ENCODE measurements around the gene P2RY8. TPM values are rescaled to one million over a fixed set of nuclear protein-coding genes. Genes with fewer than 3 reads are reported as not detected.

Gene P2RY8
- total and polyA plus RNA-seq, 2 of the 4 experiments (the other 2 are of a cell fraction) = not detected

DNA sequence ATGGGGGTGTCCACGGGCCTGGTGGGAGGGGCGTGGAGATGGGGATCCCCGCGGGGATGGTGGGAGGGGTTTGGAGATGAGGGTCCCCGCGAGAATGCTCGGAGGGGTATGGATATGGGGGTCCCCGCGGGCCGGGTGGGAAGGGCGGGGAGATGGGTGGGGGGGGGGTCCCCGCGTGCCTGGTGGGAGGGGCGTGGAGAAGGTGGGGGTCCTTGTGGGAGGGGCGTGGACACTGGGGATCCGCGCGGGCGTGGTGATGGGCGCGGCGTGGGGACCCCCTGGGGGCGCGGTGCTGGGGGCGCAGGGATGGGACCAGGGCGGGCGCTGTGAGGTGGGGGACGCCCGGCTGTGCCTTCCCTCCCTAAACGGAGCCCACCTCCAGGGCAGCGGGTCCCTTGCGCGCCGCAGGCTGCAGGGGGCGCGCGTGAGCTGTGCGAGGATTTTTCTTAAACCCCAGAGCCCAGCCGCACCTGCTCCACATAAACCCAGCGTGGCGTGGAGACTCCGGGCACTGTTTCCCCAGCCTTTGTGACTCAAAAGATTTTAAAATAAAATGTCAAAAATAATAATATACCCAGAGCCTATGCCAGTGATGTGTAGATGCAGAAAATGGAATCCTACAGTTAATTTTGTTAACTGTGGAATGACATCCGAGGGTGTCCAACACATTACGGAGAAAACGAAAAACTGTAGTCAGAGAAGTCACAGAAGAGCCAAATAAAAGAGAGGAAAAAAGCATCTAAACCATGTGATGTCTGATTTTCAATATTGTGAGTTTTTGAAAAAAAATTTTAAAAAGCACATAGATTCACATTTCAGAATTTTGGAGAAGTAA is 82.8 kb downstream of the P2RY8 start:
- no CpG with 5 or more reads among the region's 45 CpGs for WGBS, 2 experiments (ENCODE audit: extremely low coverage in 2 of 2, insufficient read length in 1 of 2)
- ATAC-seq (ENCODE audit: low read depth) = peak; percentile 11
- no peak for TF ChIP-seq CHD1 (IDR thresholded peaks at IDR 0.05; ENCODE audit: low read depth, low read length)
- no peak for TF ChIP-seq FOS (IDR thresholded peaks at IDR 0.05; ENCODE audit: low read depth, low read length)
- TF ChIP-seq RAD21 (IDR thresholded peaks at IDR 0.05; ENCODE audit: low read length) = peak; percentile 85
- TF ChIP-seq NFE2L2 (IDR thresholded peaks at IDR 0.05; ENCODE audit: low read depth, low read length) = no peak
- peak; percentile 72; the same call in 1 of the 2 replicates for TF ChIP-seq MAZ (IDR thresholded peaks at IDR 0.05; ENCODE audit: borderline replicate concordance, low read depth, low read length)
- TF ChIP-seq, protein P1, sequence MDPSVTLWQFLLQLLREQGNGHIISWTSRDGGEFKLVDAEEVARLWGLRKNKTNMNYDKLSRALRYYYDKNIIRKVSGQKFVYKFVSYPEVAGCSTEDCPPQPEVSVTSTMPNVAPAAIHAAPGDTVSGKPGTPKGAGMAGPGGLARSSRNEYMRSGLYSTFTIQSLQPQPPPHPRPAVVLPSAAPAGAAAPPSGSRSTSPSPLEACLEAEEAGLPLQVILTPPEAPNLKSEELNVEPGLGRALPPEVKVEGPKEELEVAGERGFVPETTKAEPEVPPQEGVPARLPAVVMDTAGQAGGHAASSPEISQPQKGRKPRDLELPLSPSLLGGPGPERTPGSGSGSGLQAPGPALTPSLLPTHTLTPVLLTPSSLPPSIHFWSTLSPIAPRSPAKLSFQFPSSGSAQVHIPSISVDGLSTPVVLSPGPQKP (IDR thresholded peaks at IDR 0.05; ENCODE audit: borderline replicate concordance, low read depth, low read length) = no peak
- no peak for TF ChIP-seq RFX5 (IDR thresholded peaks at IDR 0.05; ENCODE audit: low read depth, low read length)
- TF ChIP-seq RCOR1 (IDR thresholded peaks at IDR 0.05; ENCODE audit: insufficient replicate concordance, low read length) = no peak
- no peak for TF ChIP-seq CEBPB (IDR thresholded peaks at IDR 0.05; ENCODE audit: low read depth, low read length)
- no peak for TF ChIP-seq MAFK (IDR thresholded peaks at IDR 0.05; ENCODE audit: low read depth, low read length)
- TF ChIP-seq, protein P2, sequence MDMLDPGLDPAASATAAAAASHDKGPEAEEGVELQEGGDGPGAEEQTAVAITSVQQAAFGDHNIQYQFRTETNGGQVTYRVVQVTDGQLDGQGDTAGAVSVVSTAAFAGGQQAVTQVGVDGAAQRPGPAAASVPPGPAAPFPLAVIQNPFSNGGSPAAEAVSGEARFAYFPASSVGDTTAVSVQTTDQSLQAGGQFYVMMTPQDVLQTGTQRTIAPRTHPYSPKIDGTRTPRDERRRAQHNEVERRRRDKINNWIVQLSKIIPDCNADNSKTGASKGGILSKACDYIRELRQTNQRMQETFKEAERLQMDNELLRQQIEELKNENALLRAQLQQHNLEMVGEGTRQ (IDR thresholded peaks at IDR 0.05; ENCODE audit: low read depth, low read length) = no peak
- peak; percentile 29; the same call in 1 of the 2 replicates for TF ChIP-seq MXI1 (IDR thresholded peaks at IDR 0.05; ENCODE audit: borderline replicate concordance, low read depth, low read length)
- TF ChIP-seq POLR2A (IDR thresholded peaks at IDR 0.05; ENCODE audit: low read depth, low read length) = no peak
- TF ChIP-seq, protein P3, sequence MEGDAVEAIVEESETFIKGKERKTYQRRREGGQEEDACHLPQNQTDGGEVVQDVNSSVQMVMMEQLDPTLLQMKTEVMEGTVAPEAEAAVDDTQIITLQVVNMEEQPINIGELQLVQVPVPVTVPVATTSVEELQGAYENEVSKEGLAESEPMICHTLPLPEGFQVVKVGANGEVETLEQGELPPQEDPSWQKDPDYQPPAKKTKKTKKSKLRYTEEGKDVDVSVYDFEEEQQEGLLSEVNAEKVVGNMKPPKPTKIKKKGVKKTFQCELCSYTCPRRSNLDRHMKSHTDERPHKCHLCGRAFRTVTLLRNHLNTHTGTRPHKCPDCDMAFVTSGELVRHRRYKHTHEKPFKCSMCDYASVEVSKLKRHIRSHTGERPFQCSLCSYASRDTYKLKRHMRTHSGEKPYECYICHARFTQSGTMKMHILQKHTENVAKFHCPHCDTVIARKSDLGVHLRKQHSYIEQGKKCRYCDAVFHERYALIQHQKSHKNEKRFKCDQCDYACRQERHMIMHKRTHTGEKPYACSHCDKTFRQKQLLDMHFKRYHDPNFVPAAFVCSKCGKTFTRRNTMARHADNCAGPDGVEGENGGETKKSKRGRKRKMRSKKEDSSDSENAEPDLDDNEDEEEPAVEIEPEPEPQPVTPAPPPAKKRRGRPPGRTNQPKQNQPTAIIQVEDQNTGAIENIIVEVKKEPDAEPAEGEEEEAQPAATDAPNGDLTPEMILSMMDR (conservative IDR thresholded peaks at IDR 0.05; ENCODE audit: low read depth, low read length) = peak; percentile 96

More for the DNA sequence above, 82.8 kb downstream of the P2RY8 start:
- CTCF ChIA-PET = no interaction called here
- Histone ChIP-seq H3K4ac (ENCODE audit: low read depth, low read length) (no peak overlapping the region), H3K9me3 (ENCODE audit: control insufficient read depth, insufficient read depth, low read length) (no peaks in the 10 kb centered on the region), H4K5ac (ENCODE audit: low read depth, low read length) (no peak overlapping the region), H2AFZ (replicated peaks; ENCODE audit: low read length, poor library complexity) (peak overlapping the region; percentile 93), H3K56ac (ENCODE audit: extremely low read depth, insufficient read depth, low read length) (no peak overlapping the region), H3K4me3 (ENCODE audit: insufficient read depth, low read depth, low read length) (peak overlapping the region; percentile 55), H3K4me2 (ENCODE audit: low read depth, low read length) (peak overlapping the region; percentile 60; the same call in 1 of the 2 replicates), H4K91ac (ENCODE audit: insufficient read depth, low read depth, low read length) (no peak overlapping the region), H4K8ac (ENCODE audit: low read depth in 2 of 2, low read length in 2 of 2) (no peak overlapping the region), H3K14ac (replicated peaks; ENCODE audit: low read depth, low read length) (no peak overlapping the region), H2AK9ac (replicated peaks; ENCODE audit: low read depth, low read length, poor library complexity) (peak overlapping the region; percentile 33), H2BK20ac (ENCODE audit: low read depth, low read length) (no peak overlapping the region), H3K79me1 (ENCODE audit: low read depth in 1 of 2, low read length in 2 of 2) (peaks cover 9 to 19% of the 10 kb centered on the region in 2 experiments), H4K20me1 (ENCODE audit: insufficient read depth, low read length) (no peaks in the 10 kb centered on the region), H2AK5ac (ENCODE audit: low read depth, low read length) (no peak overlapping the region), H3K4me1 (ENCODE audit: control insufficient read depth, insufficient read depth, low read length) (no peaks in the 10 kb centered on the region; the same call in 1 of the 2 replicates), H2BK5ac (ENCODE audit: low read depth, low read length, poor library complexity, severe bottlenecking) (no peak overlapping the region), H2BK120ac (ENCODE audit: low read depth, low read length) (no peak overlapping the region), H3K18ac (ENCODE audit: low read depth, low read length) (no peak overlapping the region), H3K9me1 (ENCODE audit: insufficient read depth, low read length) (no peaks in the 10 kb centered on the region), H3K27me3 (ENCODE audit: control insufficient read depth, insufficient read depth, low read length) (no peaks in the 10 kb centered on the region), H3K36me3 (ENCODE audit: control insufficient read depth, insufficient read depth, low read length) (no peaks in the 10 kb centered on the region), H3K27ac (ENCODE audit: insufficient read depth, low read length) (no peak overlapping the region), H2BK15ac (ENCODE audit: low read depth, low read length) (no peak overlapping the region), H3K23ac (ENCODE audit: low read depth, low read length) (no peak overlapping the region), H3K9ac (ENCODE audit: low read depth, low read length) (no peak overlapping the region)
- BruUV-seq (replicated peaks) = no TSS peak
- intact Hi-C loops (cut with micrococcal nuclease) = loop anchor here (1.0 to 10.0 kb wide), 5 partner anchors 127 to 1361 kb away; no protein-coding TSS in a partner anchor
- dilution Hi-C loops (cut with HindIII; ENCODE audit: low sequenced_read_pairs, unreplicated experiment) = no loop called here
- POLR2A ChIA-PET (ENCODE audit: unreplicated experiment) = no interaction called here
- in situ Hi-C loops (cut with MboI; ENCODE audit: low sequenced_read_pairs) = loop anchor here (10.0 to 25.0 kb wide), 3 partner anchors 133 to 1358 kb away; partner anchors contain the start of gene AKAP17A
- DNase-seq = peak; percentile 69
